Measurements from ENCODE around the gene ATE1.

The ATE1 gene

GRCh38 chr10:121734589-121735045, 193.2 kb downstream of the ATE1 start (continued):
- TF ChIP-seq CREB5 (CRISPR knock-in tag; IDR thresholded peaks at IDR 0.05; ENCODE audit: low read depth) (no peak), ZFP3 (CRISPR knock-in tag; IDR thresholded peaks at IDR 0.05) (no peak), ISL1 (CRISPR knock-in tag; IDR thresholded peaks at IDR 0.05) (no peak)

GRCh38 chr10:121732656-121733445, 195.0 kb downstream of the ATE1 start:
- no peak for ATAC-seq

More at GRCh38 chr10:121732656-121733445, 195.0 kb downstream of the ATE1 start:
- no peak for TF ChIP-seq OSR1 (CRISPR knock-in tag; IDR thresholded peaks at IDR 0.05)
- TF ChIP-seq ZFP3 (CRISPR knock-in tag; IDR thresholded peaks at IDR 0.05): no peak
- no peak for TF ChIP-seq ISL1 (CRISPR knock-in tag; IDR thresholded peaks at IDR 0.05)
- TF ChIP-seq ZNF70 (CRISPR knock-in tag; IDR thresholded peaks at IDR 0.05): no peak
- no peak for TF ChIP-seq ARNTL (CRISPR knock-in tag; IDR thresholded peaks at IDR 0.05; ENCODE audit: borderline replicate concordance, low read depth)
- no peak for TF ChIP-seq SNAI2 (CRISPR knock-in tag; IDR thresholded peaks at IDR 0.05)
- TF ChIP-seq CSDC2 (CRISPR knock-in tag; IDR thresholded peaks at IDR 0.05): no peak
- no peak for TF ChIP-seq TCF4 (CRISPR knock-in tag; IDR thresholded peaks at IDR 0.05; ENCODE audit: borderline replicate concordance)
- TF ChIP-seq TSHZ2 (CRISPR knock-in tag; IDR thresholded peaks at IDR 0.05): no peak
- no peak for TF ChIP-seq CSRNP3 (CRISPR knock-in tag; IDR thresholded peaks at IDR 0.05)
- no peak for TF ChIP-seq RARB (CRISPR knock-in tag; IDR thresholded peaks at IDR 0.05)
- no peak for TF ChIP-seq PPARA (CRISPR knock-in tag; IDR thresholded peaks at IDR 0.05; ENCODE audit: borderline replicate concordance)
- TF ChIP-seq ZNF8 (CRISPR knock-in tag; IDR thresholded peaks at IDR 0.05): no peak
- no peak for TF ChIP-seq TOX (CRISPR knock-in tag; IDR thresholded peaks at IDR 0.05; ENCODE audit: borderline replicate concordance)
- no peak for TF ChIP-seq ZC3H10 (CRISPR knock-in tag; IDR thresholded peaks at IDR 0.05)
- no peak for TF ChIP-seq PATZ1 (CRISPR knock-in tag; IDR thresholded peaks at IDR 0.05; ENCODE audit: borderline replicate concordance)
- TF ChIP-seq ESRRG (CRISPR knock-in tag; IDR thresholded peaks at IDR 0.05): no peak
- TF ChIP-seq BACH2 (CRISPR knock-in tag; IDR thresholded peaks at IDR 0.05; ENCODE audit: borderline replicate concordance): no peak
- no peak for TF ChIP-seq POU6F1 (CRISPR knock-in tag; IDR thresholded peaks at IDR 0.05; ENCODE audit: borderline replicate concordance, low read depth)
- no peak for TF ChIP-seq ZFP30 (CRISPR knock-in tag; IDR thresholded peaks at IDR 0.05)

Measured in SK-N-SH treated with all-trans-retinoic acid at 6 μM for 48 hours (cell line).